HG03097 (cell line): ENCODE measurements around the gene ZNF385C.
"Not testable (repeated sequence)": the region's sequence is repeated elsewhere in the genome, so short reads cannot be mapped to it uniquely, and the experiment has no call there.

Source experiments
- ATAC-seq: cut with Tn5 transposase; IDR thresholded peaks from one replicate; pipeline ENCODE4 v1.9.1; 2021; ENCODE audit not compliant: unreplicated experiment, low FRiP score

Gene ZNF385C, protein sequence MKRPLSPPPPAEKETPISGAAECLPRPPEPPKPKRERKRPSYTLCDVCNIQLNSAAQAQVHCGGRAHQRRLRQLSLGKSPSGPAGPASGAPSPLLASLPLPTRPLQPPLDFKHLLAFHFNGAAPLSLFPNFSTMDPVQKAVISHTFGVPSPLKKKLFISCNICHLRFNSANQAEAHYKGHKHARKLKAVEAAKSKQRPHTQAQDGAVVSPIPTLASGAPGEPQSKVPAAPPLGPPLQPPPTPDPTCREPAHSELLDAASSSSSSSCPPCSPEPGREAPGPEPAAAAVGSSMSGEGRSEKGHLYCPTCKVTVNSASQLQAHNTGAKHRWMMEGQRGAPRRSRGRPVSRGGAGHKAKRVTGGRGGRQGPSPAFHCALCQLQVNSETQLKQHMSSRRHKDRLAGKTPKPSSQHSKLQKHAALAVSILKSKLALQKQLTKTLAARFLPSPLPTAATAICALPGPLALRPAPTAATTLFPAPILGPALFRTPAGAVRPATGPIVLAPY

DNA sequence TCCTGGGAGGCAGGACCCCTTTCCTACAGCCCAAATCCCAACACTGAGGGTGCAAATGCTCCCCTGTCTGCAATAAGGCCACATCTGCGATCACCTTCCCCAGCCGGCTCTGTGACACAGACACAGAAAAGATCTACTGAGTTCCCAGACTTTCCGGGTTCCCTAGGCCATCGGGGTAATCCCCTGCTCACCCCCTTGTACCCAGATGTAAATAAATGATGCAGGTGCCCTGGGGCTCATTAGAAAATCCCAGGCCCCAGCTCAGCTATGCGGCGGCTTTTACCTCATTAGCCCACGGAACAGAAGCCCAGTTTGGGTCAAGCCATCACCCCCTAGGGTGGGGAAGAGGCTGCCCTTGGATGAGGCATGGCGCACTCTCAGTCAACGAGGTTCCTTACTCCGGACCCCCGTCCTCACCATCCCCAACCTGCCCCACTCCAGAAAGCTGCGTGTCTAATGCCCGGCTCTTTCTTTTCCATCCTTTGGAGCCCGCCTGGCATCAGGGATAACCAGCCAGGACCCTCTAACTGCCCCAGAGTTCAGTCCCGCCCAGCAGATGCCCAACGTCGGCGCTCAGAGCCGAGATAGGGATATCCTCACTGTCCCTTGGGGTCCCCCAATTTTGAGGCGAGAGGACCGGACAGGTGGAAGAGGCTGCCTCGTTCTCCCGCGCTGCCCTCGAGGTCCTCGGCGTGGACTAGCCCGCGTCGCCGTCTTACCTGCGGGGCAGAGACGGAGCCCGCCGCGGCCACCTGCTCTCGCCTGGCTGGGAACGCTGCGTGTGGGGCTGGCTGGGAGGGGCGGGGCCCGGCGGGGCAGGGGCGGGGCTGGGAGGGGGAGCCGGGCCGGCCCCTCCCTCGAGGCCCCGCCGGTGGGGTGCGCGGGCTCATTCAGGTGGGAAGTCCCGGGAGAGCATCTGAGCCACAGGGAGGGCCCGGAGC lies at the start of gene ZNF385C:
ZNF385C (minus strand) TSS at position 783 of the 941 bp plus-strand sequence. CDS start 35,417 bp downstream, outside the sequence.
- no peak for ATAC-seq

DNA sequence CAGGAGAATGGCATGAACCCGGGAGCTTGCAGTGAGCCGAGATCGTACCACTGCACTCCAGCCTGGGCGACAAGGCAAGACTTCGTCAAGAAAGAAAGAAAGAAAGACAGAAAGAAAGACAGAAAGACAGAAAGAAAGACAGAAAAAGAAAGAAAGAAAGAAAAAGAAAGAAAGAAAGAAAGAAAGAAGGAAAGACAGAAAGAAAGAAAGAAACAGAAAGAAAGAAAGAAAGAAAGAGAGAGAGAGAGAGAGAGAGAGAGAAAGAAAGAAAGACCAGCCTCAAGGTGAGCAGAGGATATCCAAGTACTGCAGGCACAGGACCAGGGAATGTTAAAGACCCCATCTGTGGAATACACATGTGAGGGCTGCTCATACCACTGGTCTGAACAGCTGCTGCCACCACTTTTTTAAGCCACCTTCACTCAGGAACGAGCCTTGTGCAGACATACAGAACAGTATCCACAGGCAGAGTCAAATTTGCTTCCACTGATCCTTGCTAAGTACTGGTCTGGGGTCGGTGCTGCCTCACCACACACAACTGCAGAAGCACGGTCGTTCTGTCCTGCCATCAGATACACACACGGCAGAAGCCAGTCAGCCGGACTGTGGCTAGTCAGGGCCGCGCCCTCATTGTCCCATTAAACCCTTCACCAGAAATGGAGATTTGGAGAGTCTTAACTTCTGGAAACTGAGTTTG lies 48.8 kb upstream of the ZNF385C start:
- no peak for ATAC-seq

DNA sequence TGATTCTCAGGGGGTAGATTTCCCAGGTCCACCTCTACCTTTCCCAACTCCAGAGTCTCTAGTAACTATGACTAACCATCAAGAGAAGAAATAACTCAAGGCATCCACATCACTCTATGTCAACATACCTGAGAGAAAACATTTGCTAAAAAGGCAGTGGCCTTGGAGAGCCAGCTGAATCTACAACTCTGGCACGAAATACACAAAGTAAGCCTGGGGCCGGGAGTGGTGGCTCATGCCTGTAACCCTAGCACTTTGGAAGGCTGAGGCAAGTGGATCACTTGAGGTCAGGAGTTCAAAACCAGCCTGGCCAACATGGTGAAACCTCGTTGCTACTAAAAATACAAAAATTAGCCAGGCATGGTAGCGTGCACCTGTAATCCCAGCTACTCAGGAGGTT lies 44.9 kb upstream of the ZNF385C start:
- not testable (repeated sequence) for ATAC-seq

GRCh38 chr17:42142371-42142896 lies 44.2 kb upstream of the ZNF385C start:
- no peak for ATAC-seq

GRCh38 chr17:42141382-42141781 lies 43.1 kb upstream of the ZNF385C start:
- ATAC-seq, result no peak

DNA sequence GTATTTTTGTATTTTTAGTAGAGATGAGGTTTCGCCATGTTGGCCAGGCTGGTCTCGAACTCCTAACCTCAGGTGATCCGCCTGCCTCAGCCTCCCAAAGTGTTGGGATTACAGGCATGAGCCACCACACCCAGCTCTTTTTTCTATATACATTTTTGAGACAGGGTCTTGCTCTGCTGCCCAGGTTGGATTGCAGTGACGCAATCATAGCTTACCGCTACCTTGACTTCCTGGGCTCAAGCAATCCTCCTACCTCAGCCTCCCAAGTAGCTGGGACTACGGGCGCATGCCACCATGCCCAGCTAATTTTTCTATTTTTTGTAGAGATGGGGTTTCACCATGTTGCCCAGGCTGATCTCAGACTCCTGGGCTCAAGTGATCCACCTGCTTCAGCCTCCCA lies 42.4 kb upstream of the ZNF385C start:
- not testable (repeated sequence) for ATAC-seq

DNA sequence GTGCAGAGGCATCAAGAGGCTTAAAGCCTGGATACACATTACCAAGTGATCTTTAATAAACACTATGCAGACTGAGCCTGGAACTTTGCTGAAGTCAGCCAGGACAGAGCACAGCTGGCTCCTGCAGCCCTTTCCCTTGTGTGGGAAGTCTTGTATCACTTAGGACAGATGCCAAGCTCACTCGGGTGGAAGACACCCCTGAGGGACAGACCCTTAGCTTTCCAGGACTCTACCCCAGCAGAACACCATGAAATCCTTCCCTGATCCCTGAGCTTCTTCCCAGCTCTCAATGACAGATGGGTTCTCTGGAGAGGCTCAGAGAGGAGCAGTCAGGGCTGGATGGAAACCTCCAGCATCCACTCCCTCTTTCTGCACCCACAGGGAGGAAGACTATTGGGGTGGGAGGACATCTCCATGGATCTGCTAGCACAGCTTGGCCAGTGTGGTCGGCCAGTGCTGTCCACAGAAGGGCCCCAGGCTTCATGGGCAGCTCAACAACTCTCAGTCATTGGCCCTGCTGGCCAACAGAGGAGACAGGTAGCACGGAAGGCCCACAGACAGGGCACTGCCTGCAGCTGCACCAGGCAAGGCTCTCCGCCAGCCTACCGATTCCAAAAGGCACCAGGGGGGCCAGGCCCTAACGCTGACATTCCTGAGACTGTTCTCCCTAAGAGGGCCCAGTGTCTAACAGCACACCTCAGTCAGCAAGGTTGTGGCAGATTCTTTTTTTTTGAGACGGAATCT lies 40.6 kb upstream of the ZNF385C start:
- ATAC-seq, result no peak

DNA sequence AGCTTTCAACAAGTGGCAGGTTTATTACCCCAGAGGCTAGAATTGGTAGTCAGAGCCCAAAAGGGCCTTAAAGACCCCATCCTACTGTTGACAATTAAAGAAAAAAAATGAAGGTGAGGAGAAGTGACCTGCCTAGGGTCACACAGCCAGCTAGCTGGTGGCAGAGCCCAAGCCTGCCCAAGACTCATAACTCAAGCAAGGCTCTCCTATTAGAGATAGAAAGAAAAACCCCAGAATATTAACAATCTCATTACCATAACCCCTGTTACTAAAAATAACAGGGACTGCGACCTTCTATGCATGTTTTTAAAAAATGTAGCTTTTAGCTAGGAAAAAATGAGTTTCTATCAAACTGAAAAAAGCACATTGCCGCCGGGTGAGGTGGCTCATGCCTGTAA lies 38.4 kb upstream of the ZNF385C start:
- ATAC-seq, result no peak

GRCh38 chr17:42135664-42136653 lies 37.7 kb upstream of the ZNF385C start:
- no peak for ATAC-seq

DNA sequence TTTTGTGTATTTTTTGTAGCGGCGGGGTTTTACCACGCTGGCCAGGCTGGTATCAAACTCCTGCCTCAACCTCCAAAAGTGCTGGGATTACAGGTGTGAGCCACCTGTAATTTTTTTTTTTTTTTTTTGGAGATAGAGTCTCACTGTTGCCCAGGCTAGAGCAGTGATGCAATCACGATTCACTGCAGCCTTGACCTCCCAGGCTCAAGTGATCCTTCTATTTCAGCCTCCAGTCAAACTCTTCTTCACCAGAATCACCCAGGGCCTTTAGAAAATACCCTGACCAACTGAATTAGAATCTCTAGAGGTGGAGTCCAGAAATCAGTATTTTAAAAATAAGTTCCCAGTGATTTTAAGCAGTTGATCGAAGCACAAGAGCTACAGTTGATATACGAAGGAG lies 36.9 kb upstream of the ZNF385C start:
- no peak for ATAC-seq

DNA sequence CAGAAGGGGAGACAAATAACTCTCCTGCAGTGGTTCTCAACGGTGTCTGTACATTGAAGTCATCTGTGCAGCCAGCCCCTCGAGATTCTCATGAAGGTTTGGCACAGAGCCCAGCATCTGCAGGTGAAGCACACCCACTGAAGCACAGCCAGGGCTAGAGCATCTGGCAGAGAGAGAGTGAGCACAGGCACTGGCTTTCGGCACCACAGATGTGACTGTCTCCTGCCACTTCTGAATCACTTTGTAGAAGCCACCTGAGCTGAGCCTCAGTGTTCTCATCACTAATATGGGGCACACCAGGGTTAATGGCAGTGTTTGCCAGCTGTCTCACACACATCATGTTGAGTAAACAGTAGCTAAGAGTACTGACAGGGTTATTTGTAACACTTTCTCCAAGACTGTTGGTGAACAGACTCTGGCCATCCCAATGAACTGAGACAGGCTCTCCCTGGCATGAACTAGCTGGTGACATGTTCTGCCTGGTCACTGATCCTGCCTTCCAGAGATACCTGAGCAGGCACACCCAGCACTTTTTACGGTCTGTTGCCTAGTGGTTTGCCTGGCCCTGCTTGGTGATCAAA lies 35.3 kb upstream of the ZNF385C start:
- no peak for ATAC-seq

DNA sequence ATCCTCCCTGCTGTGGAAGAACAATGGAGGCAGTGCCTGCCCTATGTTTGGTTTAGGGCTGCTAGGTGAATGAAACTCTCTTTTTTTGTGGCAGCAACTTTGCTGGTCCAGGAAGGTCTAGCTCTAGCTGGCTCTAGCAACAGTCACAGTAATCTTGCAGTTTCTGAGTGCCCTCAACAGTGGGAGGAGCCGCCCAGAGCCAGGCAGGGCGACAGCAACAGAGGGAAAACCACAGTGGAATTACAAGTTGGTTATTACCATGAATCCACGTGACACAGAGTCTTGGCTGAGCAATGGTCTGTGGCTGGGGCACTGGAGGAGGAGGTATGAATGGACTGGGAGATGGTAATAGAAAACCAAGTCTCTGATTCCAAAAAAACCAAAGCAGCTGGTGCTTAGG lies 34.7 kb upstream of the ZNF385C start:
- no peak for ATAC-seq

GRCh38 chr17:42131981-42132432 lies 33.7 kb upstream of the ZNF385C start:
- ATAC-seq, result no peak

- no peak for ATAC-seq
Measured at GRCh38 chr17:42131232-42131631, 33.0 kb upstream of the ZNF385C start.

- ATAC-seq, result no peak
Measured at GRCh38 chr17:42130310-42130936, 32.1 kb upstream of the ZNF385C start.

GRCh38 chr17:42129109-42129837 lies 31.0 kb upstream of the ZNF385C start:
- ATAC-seq, result no peak

DNA sequence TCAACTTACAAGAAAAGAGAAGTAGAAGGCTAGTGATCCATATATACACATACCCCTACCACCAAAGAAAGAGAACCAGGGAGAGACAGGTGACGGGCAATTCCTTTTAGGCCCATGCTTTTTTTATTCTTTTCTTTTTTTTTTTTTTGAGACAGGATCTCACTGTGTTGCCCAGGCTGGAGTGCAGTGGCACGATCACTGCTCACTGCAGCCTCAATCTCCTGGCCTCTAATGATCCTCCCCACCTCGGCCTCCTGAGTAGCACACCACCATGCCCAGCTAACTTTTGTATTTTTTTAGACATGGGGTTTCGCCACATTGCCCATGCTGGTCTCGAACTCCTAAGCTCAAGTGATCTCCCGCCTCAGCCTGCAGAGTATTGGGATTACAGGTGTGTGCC lies 29.1 kb upstream of the ZNF385C start:
- no peak for ATAC-seq
